HG02943 (cell line): Measurements from ENCODE around the gene PTN.

Experiments used
- ATAC-seq: cut with Tn5 transposase; IDR thresholded peaks from one replicate; pipeline ENCODE4 v1.9.1; 2021; ENCODE audit warnings: mild to moderate bottlenecking, low read depth, moderate library complexity; ENCODE audit not compliant: unreplicated experiment

PTN gene

GRCh38 chr7:137325927-137326326 lies 17.6 kb downstream of the PTN start:
- ATAC-seq, result no peak

- ATAC-seq, result no peak
These were observed 18.5 kb downstream of the PTN start for GRCh38 chr7:137324796-137325696.

DNA sequence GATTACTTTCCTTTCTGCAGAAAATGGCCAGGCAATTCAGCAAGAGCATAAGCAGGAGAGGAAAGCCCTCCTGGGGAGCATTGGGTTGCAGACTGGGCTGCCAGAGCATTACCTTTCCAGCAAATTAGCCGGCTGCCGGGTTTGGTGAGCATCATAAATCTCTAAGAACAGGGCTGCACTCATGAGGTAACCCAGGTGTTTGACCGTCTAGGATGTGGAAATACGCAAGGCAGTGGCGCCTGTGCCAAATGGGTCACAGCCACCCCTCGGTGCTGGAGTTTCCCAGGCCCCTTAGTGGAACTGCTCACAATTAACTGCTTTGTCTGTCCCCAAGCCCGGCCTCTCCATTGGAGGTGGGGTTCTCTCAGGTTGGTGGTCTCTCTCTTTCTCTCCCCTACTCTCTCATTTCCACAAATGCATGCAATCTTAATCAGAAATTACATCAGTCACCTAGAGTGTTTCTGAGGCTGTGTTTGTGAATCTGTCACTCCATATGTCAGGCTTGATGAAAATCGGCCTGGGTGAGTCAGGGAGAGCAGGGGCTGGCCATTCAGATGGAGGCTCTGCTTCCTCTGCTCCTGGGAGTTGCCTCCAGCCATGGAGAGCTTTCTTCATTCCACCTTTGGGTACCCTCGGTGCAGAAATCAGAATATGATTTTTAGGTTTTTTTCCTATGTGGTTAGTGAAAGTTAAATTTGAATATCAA lies 26.7 kb downstream of the PTN start:
- ATAC-seq, result no peak

- ATAC-seq, result no peak
These were observed 30.3 kb downstream of the PTN start for GRCh38 chr7:137313201-137313600.

DNA sequence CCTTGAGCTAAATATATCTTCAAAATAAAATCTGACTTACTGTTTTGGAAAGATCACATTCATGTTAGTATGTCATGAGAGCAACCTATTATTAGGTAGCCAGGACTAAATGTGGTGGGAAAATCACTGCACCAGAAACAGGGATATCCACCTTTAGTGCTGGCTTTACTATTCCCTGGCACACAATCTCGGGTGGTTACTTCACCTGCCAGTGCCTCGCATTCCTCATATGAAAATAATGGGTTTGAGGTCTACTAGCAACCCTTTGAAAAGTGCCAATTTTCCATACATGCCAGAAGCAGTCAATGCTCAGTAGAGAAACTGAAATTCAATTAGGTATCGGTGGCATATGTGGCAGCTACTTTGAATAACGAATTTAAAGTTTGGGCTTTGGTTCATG lies 36.8 kb downstream of the PTN start:
- ATAC-seq, result no peak

DNA sequence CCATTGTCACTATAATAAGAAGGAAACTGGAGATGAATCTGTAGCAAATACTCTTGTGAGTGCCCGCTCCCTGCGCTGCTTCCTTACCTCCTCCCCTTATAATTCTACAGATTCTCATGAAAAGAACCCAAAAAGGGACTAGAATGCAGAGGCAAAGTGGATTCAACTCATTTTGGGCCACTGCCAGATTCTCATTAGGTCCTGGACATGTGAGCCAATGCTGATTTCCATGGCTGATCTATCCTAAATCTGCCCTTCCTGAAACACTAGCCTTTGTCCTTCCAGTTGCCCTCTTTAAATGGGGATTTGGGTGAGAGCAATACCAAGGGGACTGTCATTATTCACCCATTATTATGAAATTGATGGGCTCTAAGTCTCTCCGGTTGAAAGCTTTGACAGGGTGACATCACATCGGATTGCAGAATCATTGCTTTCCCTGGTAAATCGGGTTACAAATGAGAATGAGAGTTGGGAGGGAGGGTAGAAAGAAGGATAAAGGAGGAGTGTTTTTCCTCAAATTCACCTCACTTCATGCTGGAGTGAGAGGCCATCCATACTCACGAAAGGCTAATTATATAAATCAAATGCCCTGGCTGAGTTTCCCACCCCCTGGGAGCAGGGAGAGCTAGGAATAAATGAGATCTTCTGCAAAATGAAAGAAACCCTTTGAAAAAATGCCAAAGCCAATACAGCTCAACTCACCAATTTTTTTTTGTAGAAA lies 37.5 kb downstream of the PTN start:
- ATAC-seq, result no peak

DNA sequence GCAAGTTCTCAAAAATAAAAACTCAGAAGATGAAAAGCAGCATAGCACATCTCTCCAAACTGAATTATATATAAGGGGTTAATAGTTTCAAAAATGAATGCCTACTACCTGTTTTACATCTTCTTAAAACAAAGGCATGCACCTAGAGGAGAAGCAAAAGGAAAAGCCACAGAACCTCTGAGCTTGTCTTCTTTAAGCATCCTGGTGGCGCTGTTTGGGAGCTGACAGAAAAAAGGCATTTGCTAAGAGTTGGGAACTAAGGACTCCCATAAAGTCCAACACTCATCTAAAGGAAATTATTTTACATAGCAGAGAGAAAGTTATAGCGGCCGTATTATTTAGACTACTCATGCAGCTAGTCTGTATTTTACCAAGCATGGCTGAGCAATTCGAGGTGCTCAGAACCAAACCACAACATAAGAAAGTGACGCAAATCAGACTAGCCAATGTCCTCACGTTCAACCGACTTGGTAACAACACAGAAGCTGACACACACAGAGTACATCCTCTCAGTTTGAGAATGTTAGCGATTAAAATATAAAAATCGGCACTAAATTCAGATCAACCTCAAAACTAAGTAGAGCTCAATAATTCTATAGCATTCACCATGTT lies 38.8 kb downstream of the PTN start:
- ATAC-seq, result no peak

DNA sequence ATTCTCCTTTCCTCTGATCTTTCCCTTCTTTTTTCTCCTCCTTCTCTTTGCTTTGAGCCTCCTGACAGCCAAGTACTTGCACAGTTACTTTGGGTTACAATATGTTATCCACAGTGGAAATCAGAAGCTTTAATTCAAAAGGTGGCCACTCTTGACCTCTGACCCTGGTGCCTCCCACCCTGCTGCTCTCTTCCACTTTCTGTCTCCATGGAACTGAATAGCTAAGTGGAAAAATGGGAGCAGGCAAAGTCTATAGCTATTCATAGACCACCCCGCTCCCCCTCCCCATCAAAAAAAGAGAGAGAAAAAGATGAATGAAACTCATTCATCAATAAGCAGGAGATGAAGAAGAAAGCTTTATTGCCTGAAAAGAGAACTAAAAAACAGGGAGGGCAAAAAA lies 39.4 kb downstream of the PTN start:
- ATAC-seq, result no peak

DNA sequence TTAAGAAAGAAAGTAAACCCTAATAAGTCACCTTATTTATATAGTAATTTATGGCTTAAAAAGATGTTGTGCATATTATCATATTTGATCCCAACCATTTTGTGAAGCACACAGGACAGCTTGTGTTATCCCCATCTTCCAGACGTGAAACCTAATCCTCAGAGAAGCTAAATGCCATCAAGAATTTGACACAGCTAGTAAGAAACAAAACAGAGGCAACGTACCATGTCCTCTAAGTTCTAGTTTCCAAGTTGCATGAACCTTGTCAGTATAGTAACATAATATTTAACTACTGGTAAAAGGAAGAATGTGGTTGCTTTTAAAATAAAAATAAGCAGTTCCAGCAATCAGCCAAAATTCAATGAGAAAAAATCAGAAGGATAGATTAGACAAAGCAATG lies 41.5 kb downstream of the PTN start:
- no peak for ATAC-seq

GRCh38 chr7:137298464-137298794 lies 45.1 kb downstream of the PTN start:
- ATAC-seq, result no peak

DNA sequence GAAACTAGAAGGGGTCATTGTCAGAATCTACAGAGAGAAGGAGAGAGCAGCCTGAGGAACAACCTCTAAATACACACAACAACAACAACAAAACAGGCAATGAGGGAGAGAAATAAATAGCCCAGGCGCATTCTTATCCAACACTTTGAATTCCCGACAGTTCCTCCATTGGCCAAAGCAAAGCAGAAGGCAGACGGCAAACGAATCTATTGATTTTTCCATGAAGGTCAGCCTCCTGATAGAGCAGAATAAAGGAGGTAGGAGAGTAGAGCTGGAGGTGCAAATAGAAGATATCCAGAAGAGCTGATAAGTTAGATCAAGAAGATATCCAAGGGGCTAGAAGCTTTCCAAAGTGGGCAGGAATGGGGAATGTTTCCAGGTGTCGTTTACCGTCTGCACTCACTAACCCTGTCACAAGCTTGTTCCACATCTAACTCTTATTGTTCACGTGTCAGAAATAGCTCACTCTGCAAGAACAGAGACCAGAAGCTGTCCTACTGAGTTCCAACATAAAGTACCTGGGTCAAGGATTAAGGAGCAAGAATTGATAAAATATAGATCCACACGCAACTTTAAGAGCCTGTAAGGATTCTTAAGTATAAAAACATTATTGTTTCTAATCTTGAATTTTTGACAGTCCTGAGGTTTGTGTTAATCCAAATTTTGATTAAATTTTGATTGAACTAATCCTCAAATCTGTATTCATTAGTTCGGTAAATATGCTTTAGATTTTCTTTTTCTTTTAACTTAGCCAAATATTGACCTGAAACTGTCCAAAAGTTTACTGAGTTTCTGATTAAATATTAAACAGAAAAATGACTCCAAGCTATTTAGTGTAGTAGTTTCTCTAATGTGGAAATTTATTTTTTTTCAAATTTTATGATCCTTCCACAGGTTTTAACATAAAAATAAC lies 45.7 kb downstream of the PTN start:
- ATAC-seq, result no peak

DNA sequence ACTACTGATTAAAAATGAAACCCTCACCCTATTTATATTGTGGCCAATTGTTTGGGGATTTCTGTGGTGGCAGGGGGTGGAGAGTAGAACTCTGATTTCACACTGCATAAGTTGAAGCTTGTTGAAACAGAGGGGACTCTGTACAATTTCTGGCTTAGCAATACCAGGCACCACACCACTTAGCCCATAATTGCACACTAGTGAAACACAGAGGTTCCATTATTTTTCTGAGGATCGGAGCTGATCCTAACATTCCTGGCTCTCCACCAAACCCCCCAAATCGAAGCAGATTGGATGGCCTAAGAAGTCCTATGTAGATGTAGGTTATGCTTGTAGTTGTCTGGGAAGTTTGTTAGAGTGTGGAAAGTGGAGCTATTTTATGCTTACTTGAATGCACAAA lies 47.0 kb downstream of the PTN start:
- no peak for ATAC-seq

- ATAC-seq, result no peak
These were observed 47.7 kb downstream of the PTN start for GRCh38 chr7:137295739-137296324.

GRCh38 chr7:137289101-137289500 lies 54.4 kb downstream of the PTN start:
- ATAC-seq, result no peak

DNA sequence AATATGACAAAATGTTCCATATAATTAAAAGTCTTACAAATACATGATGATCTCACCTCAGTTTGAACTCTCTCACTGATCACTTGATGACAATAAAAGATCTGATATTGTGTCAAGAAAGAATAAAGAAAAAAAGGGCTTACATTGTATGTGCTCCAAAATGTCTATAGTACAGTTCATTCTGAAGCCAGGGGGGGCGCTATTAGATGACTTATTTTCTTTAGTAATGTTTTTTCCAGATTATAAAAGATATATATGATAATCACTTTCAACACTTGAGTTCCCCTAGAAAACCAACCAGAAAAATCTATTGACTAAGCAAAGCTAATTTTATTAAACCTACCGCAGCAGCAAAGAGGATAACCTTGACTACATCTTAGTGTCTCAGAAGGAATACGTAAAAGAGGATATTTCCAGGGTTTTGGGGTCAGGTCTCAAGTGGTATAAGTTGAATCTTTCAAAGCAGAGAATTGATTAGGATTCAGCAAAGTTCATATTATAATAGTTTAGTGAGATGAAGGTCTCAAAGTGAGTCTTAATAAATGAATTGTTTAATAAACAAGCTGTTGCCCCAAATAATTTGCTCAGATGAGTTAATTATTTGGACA lies 55.8 kb downstream of the PTN start:
- ATAC-seq, result no peak

DNA sequence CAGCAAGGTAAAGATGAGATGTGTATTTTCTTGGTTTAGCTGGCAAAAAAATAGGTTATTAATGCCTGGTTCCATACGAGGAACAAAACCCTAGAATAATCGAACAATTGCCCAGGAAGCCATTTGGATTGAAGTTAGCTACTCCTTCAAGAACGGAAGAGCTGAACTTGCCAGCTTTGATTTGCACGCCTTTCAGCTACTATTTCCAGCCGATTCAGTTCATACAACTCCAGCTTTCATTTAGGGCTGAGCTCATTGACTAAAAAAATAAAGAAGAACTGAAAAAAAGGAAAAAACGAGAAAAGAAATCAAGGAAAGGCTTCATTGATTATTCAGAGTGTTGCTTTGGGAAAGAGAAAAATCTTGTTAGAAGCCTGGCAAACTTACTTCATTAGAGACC lies 60.4 kb downstream of the PTN start:
- ATAC-seq, result no peak

- no peak for ATAC-seq
These were observed 61.5 kb downstream of the PTN start for GRCh38 chr7:137282043-137282442.

- no peak for ATAC-seq
These were observed 67.3 kb downstream of the PTN start for GRCh38 chr7:137276189-137276588.

GRCh38 chr7:137272249-137272648 lies 71.3 kb downstream of the PTN start:
- no peak for ATAC-seq
